MM.1S (cell line): ENCODE results near the gene AP2S1.

Source experiments
- CTCF ChIP-seq: fragments of 300-600 bp; sonication (generic); IDR thresholded peaks from 2 replicates; pipeline ENCODE4 v1.5.1; 2016; ENCODE audit warnings: antibody characterized with exemption, low read length, mixed read lengths
- EZH2 ChIP-seq: fragments of 300-600 bp; sonication (generic); optimal IDR thresholded peaks from 2 replicates; pipeline ENCODE3; 2017; ENCODE audit warnings: low read depth, mild to moderate bottlenecking, antibody characterized with exemption, low read length, mixed read lengths

GRCh38 chr19:46859637-46860124, 9.0 kb upstream of the AP2S1 start:
- TF ChIP-seq CTCF (no peak), EZH2 (no peak)
